ENCODE data around the gene MATR3.

MATR3 gene

DNA sequence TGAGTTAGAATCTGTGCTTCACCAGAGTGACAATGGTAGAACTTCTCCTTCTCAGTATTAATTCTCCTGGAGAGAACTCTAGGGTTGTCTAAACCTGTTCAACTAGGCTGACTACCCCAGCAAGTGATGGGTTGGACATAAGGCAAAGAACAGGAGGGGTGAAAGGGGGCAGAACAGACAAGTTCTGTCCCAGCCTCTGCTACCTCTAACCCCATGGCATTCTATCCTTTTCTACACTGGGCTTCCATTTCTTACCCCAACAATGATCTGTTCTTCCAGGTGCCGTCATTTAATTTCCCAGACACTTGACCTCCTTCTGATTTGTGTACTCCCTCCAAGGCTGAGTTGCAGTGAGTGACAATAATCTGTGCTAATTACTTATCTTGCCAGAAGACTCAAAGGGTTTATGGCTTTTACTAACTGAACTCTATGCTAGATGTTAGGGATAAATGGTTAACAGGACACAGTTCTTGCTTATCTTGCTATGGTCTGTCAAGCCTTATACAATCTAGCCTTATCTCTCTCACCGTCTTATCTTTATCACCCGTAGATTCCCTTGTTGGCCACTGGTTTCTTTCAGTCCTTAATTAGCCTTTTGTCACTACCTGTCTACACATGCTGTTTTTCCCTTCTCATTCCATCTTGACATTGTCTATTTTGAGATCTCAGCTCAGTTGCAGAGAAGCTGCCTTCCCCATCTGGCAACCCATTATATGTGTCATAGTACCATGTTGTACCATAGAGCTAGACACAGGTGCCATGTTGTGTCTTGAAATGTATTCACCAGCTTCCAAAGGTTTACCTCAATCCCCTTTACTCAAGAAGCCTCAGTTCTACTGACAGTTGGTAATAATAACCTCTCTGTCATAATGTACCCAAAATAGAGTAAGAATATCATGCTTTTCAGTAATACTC lies 10.0 kb upstream of the MATR3 start:
- DNase-seq (ENCODE audit: insufficient read length, low spot score), result no peak
- TF ChIP-seq, protein P1, sequence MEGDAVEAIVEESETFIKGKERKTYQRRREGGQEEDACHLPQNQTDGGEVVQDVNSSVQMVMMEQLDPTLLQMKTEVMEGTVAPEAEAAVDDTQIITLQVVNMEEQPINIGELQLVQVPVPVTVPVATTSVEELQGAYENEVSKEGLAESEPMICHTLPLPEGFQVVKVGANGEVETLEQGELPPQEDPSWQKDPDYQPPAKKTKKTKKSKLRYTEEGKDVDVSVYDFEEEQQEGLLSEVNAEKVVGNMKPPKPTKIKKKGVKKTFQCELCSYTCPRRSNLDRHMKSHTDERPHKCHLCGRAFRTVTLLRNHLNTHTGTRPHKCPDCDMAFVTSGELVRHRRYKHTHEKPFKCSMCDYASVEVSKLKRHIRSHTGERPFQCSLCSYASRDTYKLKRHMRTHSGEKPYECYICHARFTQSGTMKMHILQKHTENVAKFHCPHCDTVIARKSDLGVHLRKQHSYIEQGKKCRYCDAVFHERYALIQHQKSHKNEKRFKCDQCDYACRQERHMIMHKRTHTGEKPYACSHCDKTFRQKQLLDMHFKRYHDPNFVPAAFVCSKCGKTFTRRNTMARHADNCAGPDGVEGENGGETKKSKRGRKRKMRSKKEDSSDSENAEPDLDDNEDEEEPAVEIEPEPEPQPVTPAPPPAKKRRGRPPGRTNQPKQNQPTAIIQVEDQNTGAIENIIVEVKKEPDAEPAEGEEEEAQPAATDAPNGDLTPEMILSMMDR (IDR thresholded peaks at IDR 0.05; ENCODE audit: insufficient read depth, missing control alignments), result no peak
- no peak for FAIRE-seq

DNA sequence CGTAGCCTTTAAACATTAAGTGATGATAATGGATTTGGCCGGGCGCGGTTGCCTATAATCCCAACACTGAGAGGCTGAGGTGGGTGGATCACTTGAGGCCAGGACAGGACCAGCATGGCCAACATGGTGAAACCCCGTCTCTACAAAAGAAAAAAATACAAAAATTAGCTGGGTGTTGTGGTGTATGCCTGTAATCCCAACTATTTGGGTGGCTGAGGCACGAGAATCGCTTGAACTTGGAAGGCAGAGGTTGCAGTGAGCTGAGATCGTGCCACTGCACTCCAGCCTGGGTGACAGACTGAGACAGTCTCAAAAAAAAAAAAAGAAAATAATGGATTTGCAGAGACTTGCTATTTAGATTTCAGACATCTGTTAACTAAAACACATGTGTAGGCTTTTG lies 9.2 kb upstream of the MATR3 start:
- no peak for DNase-seq (ENCODE audit: insufficient read length, low spot score)
- TF ChIP-seq, protein P1 (IDR thresholded peaks at IDR 0.05; ENCODE audit: insufficient read depth, missing control alignments), result no peak
- no peak for FAIRE-seq

DNA sequence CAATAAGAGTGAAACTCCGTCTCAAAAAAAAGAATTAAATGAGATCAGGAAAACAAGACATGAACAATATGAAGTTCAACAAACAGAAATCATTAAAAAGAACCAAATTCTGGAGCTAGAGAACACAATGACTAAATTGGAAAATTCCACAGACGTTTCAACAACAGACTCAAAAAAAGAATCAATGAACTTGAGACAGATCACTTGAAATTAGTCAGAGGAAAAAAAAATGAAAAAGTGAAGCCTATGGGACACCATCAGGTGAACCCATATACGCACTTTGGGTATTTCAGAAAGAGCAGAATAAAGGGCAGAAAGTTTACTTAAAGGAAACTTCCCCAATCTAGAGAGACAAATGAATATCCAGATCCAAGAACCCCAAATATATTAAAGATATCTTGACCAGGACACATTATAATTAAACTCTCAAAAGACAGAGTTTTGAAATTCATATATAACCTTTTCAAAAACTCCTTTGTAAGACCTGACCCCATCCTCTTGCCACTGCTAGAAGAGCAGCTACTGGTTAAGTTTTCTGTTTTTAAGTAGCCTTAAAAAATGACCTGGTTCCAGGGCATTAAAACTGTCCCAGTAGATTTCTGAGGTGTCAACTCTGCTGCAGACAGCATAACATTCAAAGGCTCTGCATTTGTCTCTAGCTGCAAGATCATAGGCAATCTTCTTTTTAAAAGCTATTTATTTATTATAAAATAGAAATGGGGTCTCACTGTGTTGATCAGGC lies 7.7 kb upstream of the MATR3 start:
- FAIRE-seq (no peak), DNase-seq (ENCODE audit: insufficient read length, low spot score) (no peak)
- TF ChIP-seq, protein P1 (IDR thresholded peaks at IDR 0.05; ENCODE audit: insufficient read depth, missing control alignments), result no peak

DNA sequence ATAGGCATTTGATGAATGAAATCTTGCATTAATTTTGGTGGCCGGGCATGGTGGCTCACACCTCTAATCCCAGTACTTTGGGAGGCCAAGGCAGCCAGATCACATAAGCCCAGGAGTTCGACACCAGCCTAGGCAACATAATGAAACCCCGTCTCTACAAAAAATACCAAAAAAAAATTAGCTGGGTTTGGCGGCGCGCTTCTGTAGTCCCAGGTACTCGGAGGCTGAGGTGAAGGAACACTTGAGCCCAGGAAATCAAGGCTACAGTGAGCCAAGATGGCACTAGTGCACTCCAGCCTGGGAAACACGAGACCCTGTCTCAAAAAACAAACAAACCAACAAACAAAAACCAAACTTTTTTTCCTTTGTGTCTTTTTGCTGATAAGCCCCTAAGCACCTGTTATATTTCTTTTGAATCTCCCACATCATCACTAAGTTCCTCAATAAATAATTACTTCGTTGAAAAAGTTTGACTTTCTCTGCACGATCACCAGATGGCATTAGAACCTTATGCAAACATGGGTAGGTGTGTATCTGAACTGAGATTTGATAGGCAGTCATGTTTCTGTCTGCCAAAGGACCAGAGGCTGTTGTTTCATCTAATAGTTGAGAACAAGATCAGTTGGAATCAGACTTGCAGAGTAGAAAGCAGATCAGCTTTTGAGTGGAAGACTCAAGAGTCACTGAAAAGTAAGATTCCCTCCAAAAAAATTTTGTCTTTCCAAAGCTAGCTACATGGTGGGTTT lies 5.5 kb upstream of the MATR3 start:
- DNase-seq (ENCODE audit: insufficient read length, low spot score) (no peak), FAIRE-seq (no peak)
- TF ChIP-seq, protein P1 (IDR thresholded peaks at IDR 0.05; ENCODE audit: insufficient read depth, missing control alignments), result peak; percentile 23

DNA sequence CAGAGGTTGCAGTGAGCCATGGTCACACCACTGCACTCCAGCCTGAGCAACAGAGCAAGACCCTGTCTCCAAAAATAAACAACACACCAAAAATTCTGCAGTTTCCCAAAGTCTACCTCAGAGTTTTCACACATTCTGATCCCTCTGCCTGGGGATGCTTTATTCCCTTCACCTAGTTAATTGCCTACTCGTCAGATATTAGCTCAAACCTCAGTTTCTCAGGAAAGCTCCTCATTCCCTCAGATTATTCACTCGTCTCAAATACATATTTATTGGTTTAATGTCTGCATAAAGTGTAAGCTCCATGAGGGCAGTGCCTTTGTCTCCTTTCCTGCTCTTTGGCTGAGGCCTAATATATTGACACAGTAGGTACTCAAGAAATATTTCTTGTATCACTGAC lies 2.5 kb upstream of the MATR3 start:
- DNase-seq (ENCODE audit: insufficient read length, low spot score) (no peak), FAIRE-seq (no peak)
- TF ChIP-seq, protein P1 (IDR thresholded peaks at IDR 0.05; ENCODE audit: insufficient read depth, missing control alignments), result no peak

DNA sequence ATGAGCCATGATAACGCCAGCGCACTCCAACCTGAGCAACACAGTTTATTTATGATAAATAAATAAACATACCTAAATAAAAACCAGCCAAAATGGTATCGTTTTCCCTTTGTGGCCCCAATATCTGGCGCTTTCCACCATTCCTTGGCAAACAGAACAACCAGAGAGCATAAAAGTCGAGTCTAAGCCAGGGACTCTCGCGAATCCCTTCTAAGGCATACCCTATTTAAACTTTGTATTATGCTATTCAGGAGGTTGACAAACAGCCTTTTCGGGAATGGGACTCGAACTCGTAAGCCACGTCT lies 386 bp upstream of the MATR3 start:
- DNase-seq (ENCODE audit: insufficient read length, low spot score) (no peak), FAIRE-seq (no peak)
- TF ChIP-seq, protein P1 (IDR thresholded peaks at IDR 0.05; ENCODE audit: insufficient read depth, missing control alignments), result no peak

All from D721Med (cell line).